HepG2 (cell line): ENCODE results near the gene CDK5RAP2.

ENCODE experiments used
- ZNF274 ChIP-seq: sonication (generic); formaldehyde crosslinking; IDR thresholded peaks from 2 replicates; pipeline ENCODE4 v1.5.1; 2020; ENCODE audit warnings: mild to moderate bottlenecking, missing genetic modification reagents
- TF ChIP-seq, protein P1 (sequence below): sonication (generic); formaldehyde crosslinking; IDR thresholded peaks from 2 replicates; pipeline ENCODE4 v1.5.0; 2020; ENCODE audit warnings: mild to moderate bottlenecking, missing genetic modification reagents, moderate library complexity

DNA sequence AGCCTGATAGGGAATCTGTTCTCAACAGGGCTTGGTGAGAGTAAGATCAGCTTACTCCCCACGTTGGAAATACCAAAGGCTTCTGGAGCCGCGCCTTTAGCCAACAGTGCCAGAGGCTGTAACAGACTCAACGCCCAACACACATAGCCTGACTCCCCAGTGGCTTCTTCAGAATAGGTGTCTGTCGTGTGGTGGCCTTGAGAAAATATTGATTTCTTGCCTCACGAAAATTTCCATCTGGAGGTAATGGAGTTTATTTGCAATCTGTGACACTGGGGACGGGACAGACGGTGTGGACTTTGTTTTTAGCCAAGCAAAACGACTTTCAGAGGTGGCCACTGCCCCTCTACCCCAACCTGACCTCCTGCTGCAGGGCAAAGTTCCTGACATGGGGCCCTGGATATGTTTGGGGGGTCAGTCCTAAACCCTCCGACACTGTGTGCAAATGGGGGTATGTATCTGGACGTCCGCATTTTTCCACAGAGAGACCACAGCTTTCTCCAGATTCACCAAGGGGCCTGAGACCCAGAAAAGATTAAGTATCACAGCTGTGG, 189.3 kb downstream of the CDK5RAP2 start:
- TF ChIP-seq, protein P1, sequence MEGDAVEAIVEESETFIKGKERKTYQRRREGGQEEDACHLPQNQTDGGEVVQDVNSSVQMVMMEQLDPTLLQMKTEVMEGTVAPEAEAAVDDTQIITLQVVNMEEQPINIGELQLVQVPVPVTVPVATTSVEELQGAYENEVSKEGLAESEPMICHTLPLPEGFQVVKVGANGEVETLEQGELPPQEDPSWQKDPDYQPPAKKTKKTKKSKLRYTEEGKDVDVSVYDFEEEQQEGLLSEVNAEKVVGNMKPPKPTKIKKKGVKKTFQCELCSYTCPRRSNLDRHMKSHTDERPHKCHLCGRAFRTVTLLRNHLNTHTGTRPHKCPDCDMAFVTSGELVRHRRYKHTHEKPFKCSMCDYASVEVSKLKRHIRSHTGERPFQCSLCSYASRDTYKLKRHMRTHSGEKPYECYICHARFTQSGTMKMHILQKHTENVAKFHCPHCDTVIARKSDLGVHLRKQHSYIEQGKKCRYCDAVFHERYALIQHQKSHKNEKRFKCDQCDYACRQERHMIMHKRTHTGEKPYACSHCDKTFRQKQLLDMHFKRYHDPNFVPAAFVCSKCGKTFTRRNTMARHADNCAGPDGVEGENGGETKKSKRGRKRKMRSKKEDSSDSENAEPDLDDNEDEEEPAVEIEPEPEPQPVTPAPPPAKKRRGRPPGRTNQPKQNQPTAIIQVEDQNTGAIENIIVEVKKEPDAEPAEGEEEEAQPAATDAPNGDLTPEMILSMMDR: no peak
- TF ChIP-seq ZNF274 (CRISPR knock-in tag): no peak
